ENCODE data around the gene VWA5A. TPM values are rescaled to one million over a fixed set of nuclear protein-coding genes. Genes with fewer than 3 reads are reported as not detected.

The VWA5A gene
- polyA plus RNA-seq, 1 donor from 2014 or later, result 82.2 TPM

DNA sequence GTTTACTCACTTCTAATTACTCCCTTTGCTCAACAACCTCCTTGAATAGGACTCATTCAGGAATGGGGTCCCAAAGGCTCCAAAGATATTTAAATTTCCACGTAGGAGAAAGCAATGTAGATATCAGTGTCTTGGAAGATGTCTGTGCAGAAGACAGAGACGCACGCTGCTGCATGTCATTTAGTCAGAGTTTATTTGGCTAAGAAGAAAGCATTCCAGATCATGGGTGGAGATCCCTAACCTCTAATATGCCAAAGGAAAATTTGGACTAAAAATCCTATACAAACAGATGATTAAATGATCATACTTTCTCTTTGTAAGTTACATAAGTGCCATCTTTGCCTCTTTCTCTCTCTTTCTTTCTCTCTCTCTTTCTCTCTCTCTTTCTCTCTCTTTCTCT, 67.8 kb downstream of the VWA5A start, which contains the start of gene OR10D3:
OR10D3 (plus strand) TSS at position 278 of the 400 bp plus-strand sequence. CDS start 1,925 bp downstream, outside the sequence.
- Histone ChIP-seq H3K27me3 (ENCODE audit: insufficient read depth, low read depth, low read length) (no peaks in the 10 kb centered on the region), H2AFZ (ENCODE audit: low read depth, low read length) (no peak within 1 kb of the TSS), H3K36me3 (ENCODE audit: insufficient read depth, low read length) (no peaks in the 10 kb centered on the region), H3F3A (ENCODE audit: insufficient read depth, low read length, poor library complexity, severe bottlenecking) (no peaks in the 10 kb centered on the region), H3K4me3 (ENCODE audit: low read length) (no peak within 1 kb of the TSS), H3K4me2 (ENCODE audit: low read length) (no peak within 1 kb of the TSS), H3K9ac (ENCODE audit: low read length) (no peak within 1 kb of the TSS), H4K20me1 (ENCODE audit: insufficient read depth) (no peaks in the 10 kb centered on the region), H3K9me2 (ENCODE audit: insufficient read depth, low read length) (no peaks in the 10 kb centered on the region), H3K9me3 (ENCODE audit: low read length) (no peaks in the 10 kb centered on the region), H3K79me2 (replicated peaks; ENCODE audit: insufficient read depth, low read length) (no peaks in the 10 kb centered on the region), H3K27ac (ENCODE audit: low read length) (no peak within 1 kb of the TSS)
- TF ChIP-seq MXI1 (conservative IDR thresholded peaks at IDR 0.05; ENCODE audit: poor library complexity, severe bottlenecking) (no peak), TAF1 (IDR thresholded peaks at IDR 0.05; ENCODE audit: low read depth) (no peak), SMC3 (conservative IDR thresholded peaks at IDR 0.05; ENCODE audit: poor library complexity) (no peak), POLR2AphosphoS5 (IDR thresholded peaks at IDR 0.05) (no peak), EP300 (conservative IDR thresholded peaks at IDR 0.05; ENCODE audit: poor library complexity, severe bottlenecking) (no peak), EZH2 (IDR thresholded peaks at IDR 0.05; ENCODE audit: borderline replicate concordance, insufficient read depth, low read length, poor library complexity, severe bottlenecking) (no peak), RAD21 (conservative IDR thresholded peaks at IDR 0.05) (no peak)
- TF ChIP-seq, protein P1, sequence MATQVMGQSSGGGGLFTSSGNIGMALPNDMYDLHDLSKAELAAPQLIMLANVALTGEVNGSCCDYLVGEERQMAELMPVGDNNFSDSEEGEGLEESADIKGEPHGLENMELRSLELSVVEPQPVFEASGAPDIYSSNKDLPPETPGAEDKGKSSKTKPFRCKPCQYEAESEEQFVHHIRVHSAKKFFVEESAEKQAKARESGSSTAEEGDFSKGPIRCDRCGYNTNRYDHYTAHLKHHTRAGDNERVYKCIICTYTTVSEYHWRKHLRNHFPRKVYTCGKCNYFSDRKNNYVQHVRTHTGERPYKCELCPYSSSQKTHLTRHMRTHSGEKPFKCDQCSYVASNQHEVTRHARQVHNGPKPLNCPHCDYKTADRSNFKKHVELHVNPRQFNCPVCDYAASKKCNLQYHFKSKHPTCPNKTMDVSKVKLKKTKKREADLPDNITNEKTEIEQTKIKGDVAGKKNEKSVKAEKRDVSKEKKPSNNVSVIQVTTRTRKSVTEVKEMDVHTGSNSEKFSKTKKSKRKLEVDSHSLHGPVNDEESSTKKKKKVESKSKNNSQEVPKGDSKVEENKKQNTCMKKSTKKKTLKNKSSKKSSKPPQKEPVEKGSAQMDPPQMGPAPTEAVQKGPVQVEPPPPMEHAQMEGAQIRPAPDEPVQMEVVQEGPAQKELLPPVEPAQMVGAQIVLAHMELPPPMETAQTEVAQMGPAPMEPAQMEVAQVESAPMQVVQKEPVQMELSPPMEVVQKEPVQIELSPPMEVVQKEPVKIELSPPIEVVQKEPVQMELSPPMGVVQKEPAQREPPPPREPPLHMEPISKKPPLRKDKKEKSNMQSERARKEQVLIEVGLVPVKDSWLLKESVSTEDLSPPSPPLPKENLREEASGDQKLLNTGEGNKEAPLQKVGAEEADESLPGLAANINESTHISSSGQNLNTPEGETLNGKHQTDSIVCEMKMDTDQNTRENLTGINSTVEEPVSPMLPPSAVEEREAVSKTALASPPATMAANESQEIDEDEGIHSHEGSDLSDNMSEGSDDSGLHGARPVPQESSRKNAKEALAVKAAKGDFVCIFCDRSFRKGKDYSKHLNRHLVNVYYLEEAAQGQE (IDR thresholded peaks at IDR 0.05; ENCODE audit: borderline replicate concordance), result no peak
- TF ChIP-seq, protein P2, sequence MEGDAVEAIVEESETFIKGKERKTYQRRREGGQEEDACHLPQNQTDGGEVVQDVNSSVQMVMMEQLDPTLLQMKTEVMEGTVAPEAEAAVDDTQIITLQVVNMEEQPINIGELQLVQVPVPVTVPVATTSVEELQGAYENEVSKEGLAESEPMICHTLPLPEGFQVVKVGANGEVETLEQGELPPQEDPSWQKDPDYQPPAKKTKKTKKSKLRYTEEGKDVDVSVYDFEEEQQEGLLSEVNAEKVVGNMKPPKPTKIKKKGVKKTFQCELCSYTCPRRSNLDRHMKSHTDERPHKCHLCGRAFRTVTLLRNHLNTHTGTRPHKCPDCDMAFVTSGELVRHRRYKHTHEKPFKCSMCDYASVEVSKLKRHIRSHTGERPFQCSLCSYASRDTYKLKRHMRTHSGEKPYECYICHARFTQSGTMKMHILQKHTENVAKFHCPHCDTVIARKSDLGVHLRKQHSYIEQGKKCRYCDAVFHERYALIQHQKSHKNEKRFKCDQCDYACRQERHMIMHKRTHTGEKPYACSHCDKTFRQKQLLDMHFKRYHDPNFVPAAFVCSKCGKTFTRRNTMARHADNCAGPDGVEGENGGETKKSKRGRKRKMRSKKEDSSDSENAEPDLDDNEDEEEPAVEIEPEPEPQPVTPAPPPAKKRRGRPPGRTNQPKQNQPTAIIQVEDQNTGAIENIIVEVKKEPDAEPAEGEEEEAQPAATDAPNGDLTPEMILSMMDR (IDR thresholded peaks at IDR 0.05; ENCODE audit: poor library complexity, severe bottlenecking), result no peak

DNA sequence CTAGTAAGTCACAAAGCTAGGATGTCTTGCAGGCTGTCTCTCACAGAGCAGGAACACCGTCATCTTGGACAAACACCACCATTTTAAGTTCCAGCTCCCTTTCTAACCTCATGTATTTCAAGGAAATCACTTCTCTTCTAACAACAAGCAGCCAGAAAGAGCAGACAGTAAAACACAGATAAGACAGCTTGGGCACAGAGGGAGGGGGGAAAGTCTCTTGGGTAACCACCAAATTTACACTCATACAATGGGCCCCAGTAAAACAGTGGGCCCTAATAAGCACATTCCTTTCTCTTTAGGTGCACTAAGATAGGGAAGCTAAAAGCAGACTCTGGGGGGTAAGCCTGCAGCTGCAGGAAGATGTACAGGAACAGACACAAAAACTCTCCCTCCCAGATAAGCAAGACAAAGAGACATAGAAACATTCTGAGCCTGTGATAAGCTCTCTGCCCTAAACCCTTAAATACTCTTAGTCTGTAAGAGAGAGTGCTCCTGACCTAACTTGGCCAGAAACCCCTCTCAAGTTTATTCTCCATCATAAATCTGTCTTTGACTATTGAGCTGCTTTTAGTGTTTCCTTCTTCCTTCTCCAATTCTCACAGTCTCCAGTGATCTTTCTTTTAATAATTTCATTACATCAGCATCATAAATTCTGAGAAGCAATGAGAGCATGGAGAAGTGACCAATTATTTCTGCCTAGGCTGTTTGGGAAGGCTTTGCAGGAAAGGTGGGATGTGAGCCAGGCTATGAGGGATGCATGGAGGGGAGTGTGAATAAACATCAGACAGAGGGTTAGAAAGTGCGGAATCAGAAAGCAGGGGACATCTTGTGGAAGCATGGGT, 75.3 kb downstream of the VWA5A start:
- Histone ChIP-seq H3K9me2 (ENCODE audit: insufficient read depth, low read length) (no peaks in the 10 kb centered on the region), H3K9ac (ENCODE audit: low read length) (no peak overlapping the region), H3K79me2 (replicated peaks; ENCODE audit: insufficient read depth, low read length) (no peaks in the 10 kb centered on the region), H2AFZ (ENCODE audit: low read depth, low read length) (no peak overlapping the region), H3F3A (ENCODE audit: insufficient read depth, low read length, poor library complexity, severe bottlenecking) (no peaks in the 10 kb centered on the region), H3K27ac (ENCODE audit: low read length) (no peak overlapping the region), H3K4me3 (ENCODE audit: low read length) (no peak overlapping the region), H3K27me3 (ENCODE audit: insufficient read depth, low read depth, low read length) (no peaks in the 10 kb centered on the region), H3K36me3 (ENCODE audit: insufficient read depth, low read length) (no peaks in the 10 kb centered on the region), H3K9me3 (ENCODE audit: low read length) (no peaks in the 10 kb centered on the region), H4K20me1 (ENCODE audit: insufficient read depth) (no peaks in the 10 kb centered on the region), H3K4me2 (ENCODE audit: low read length) (no peak overlapping the region)
- TF ChIP-seq EZH2 (IDR thresholded peaks at IDR 0.05; ENCODE audit: borderline replicate concordance, insufficient read depth, low read length, poor library complexity, severe bottlenecking), result no peak
- TF ChIP-seq EP300 (conservative IDR thresholded peaks at IDR 0.05; ENCODE audit: poor library complexity, severe bottlenecking), result no peak
- no peak for TF ChIP-seq SMC3 (conservative IDR thresholded peaks at IDR 0.05; ENCODE audit: poor library complexity)
- TF ChIP-seq, protein P1 (IDR thresholded peaks at IDR 0.05; ENCODE audit: borderline replicate concordance), result no peak
- TF ChIP-seq POLR2AphosphoS5 (IDR thresholded peaks at IDR 0.05), result no peak
- TF ChIP-seq, protein P2 (IDR thresholded peaks at IDR 0.05; ENCODE audit: poor library complexity, severe bottlenecking), result no peak
- TF ChIP-seq TAF1 (IDR thresholded peaks at IDR 0.05; ENCODE audit: low read depth), result no peak
- TF ChIP-seq MXI1 (conservative IDR thresholded peaks at IDR 0.05; ENCODE audit: poor library complexity, severe bottlenecking), result no peak
- TF ChIP-seq RAD21 (conservative IDR thresholded peaks at IDR 0.05), result no peak

All from neural cell (in vitro differentiated cells).